Measurements from ENCODE around the gene L3MBTL4.
"Not testable (repeated sequence)": the region's sequence is repeated elsewhere in the genome, so short reads cannot be mapped to it uniquely, and the experiment has no call there.

L3MBTL4 gene

DNA sequence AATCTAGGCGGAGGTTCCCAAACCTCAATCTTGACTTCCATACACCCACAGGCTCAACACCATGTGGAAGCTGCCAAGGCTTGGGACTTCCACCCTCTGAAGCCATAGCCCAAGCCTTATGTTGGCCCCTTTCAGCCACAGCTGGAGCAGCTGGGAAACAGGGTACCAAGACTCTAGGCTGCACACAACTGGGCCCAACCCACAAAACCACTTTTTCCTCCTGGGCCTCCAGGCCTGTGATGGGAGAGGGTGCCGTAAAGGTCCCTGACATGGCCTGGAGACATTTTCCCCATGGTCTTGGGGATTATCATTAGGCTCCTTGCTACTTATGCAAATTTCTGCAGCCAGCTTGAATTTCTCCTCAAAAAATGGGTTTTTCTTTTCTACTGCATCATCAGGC, 279.7 kb downstream of the L3MBTL4 start:
- not testable (repeated sequence) for H3K27ac ChIP-seq; DNase-seq (ENCODE audit: low read depth, low spot score)

DNA sequence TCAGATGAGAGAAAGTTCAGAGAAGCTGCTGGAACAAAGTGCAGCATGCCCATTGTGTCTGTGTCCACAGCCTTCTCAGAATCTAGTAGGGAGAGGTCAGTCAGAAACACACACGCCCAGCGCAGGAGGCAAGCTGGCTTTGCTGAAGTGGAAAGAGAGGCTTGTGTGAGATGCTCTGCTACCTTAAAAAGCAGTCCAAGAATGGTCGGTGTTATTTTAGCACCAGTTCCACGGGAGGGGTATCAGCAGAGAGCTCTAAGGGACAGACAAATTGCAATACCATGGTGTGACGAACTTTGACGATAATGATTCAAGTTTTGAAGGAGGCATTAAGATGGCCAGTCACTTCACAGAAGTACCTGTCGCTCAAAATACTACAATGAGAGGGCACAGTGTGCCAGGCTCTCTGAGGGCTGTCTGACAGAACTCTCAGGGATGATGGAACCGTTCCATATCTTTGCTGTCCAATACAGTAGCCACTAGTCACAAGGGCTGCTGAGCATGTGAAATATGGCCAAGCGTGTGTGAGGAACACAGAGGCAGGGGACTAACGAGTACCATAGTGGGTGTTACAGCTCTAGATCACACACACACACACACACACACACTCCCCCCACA, 281.9 kb downstream of the L3MBTL4 start:
- H3K27ac ChIP-seq: no peak overlapping the region
- no peak for DNase-seq (ENCODE audit: low read depth, low spot score)

DNA sequence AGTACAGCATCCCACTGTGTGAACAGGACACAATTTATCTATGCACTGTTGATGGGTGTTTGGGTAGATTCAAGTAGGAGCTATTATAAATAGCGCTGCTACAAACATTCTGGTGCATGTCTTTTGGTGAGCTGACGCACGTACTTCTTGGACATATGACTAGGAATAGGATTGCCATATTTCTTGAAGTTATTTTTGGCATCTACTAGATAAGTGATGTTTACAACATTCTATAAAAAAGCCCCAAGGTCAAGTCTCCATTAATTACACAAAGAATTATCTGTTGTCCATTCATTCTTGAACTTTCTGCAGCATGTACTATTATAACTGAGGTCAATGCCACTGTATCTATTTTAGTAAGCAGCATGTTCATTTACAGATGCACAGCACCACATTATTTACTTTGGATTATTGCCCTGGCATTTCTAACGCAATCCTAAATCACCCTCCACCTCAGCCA, 293.9 kb downstream of the L3MBTL4 start:
- H3K27ac ChIP-seq: no peak overlapping the region
- DNase-seq (ENCODE audit: low read depth, low spot score): no peak

DNA sequence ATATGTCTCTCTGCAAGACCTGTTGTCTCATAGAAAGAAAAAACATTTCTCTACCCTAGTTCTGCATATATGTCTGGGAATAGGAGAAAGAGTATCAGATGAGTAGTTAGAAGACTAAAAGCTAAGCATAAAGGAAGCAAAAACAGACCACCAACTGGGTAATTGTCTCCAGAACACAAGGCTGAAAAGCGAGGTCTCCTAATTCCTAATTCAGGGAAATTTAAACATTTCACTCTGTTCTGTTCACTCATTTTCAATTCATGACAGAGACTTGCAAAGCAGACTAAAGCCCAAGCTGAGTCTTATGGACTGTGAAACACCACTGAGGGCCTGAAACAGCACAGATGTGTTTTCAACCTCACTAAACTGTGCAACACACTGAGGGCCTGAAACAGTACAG, 294.9 kb downstream of the L3MBTL4 start:
- no peak overlapping the region for H3K27ac ChIP-seq
- no peak for DNase-seq (ENCODE audit: low read depth, low spot score)

DNA sequence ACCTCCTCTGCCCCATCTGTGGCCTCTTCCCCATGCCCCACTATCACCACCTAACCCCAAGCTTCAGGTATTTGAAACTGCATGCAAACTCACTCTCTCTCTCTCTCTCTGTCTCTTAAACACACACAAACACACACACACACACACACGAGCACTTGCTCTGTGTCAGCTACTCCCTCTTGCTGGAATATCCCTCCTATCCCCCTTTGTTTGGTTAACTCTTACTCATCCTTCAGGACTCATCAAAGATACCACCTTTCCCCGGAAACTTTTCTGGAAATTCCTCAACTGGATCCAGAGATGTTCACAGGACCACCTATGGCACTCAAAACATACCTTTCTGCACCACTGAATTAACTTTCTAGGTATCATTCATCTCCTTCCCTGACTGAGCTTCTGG, 296.6 kb downstream of the L3MBTL4 start:
- no peak for DNase-seq (ENCODE audit: low read depth, low spot score)
- H3K27ac ChIP-seq: no peak overlapping the region

DNA sequence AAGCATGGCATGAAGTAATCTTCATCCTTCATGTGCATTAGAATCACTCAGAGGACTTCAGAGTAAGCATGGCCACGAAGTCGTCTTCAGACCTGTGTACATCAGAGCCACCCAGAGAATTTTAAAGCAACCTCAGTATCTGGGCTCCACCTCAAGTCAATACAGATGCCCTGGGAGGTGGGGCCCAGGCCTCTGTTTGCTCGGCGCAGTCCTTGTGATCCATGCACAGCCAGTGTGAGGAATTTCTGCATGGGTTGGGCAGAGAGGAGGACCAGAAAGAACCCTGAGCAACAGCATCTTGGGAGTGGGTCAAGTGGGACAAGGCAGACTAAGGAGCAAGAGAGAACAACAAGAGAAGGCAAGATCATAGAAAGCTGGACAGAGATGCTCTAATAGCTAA, 299.0 kb downstream of the L3MBTL4 start:
- no peak overlapping the region for H3K27ac ChIP-seq
- DNase-seq (ENCODE audit: low read depth, low spot score): no peak

DNA sequence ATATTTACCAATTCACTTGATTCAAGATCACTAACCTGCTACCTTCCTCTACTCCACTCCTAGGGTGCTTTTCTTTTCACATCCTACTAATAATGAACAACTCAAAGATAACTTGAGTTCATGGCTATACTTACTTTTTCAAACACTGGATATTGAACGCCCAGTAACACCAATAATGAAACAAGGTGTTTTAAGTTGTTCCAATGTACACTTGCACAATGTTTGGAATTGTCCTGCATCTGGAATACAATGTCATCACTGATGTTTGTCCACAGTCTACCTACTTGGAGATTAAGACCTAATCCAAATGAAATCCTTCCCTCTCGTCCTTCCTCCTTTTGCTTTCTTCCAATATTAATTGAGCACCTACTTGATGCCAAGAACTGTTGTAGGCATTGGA, 301.1 kb downstream of the L3MBTL4 start:
- no peak overlapping the region for H3K27ac ChIP-seq
- no peak for DNase-seq (ENCODE audit: low read depth, low spot score)

DNA sequence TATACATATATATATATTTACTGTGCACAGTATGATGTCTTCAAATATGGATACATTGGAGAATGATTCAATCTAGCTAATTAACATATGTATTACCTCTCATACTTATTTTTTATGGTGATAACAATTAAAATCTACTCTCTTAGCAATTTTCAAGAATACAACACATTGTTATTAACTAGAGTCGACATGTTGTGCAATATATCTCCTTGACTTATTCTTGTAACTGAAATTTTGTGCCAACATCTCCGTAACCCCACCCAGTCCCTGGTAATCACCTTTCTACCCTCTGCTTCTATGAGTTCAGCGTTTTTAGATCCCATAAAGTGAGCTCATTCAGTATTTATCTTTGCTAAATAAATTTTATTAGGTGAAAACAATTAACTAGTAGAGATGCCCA, 303.0 kb downstream of the L3MBTL4 start:
- H3K27ac ChIP-seq: no peak overlapping the region
- DNase-seq (ENCODE audit: low read depth, low spot score): no peak

DNA sequence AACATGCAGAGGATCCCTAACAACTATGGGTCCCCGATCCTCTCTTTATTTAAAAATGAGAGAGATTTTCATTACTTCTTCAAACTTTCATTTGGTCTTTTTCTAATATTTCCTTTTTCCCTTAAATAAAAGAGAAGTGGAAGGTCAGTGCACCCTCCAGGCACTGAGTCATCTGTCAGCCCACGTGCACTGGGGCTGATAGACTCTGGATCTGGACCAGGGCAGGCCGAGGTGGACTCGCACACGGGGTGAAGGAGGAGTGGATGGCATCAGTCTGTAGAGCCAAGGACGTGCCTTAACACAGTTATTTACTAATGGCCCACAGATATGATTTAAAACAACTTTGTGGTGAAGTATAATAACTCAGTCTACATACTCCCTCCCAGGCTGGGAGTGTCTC, 305.0 kb downstream of the L3MBTL4 start:
- H3K27ac ChIP-seq: no peak overlapping the region
- DNase-seq (ENCODE audit: low read depth, low spot score): no peak

DNA sequence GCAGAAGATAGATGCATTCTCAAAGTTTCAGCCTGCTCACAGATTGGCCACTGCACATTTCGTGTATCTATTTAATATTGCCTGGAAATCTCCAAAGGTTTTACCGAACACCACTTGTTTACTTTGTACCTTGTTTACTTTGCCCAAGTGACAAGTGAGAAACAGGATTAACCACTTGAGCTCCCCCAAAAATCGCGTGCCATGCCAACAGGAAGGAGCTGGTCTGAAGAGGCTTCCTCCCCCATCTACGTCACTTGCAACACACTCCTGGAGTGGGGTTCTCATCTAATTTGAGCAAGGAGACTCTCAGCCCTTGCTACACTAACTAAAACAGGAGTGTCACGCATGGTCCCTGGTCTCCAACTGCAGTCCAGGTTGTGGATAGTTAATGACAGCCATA, 306.9 kb downstream of the L3MBTL4 start:
- DNase-seq (ENCODE audit: low read depth, low spot score): no peak
- no peak overlapping the region for H3K27ac ChIP-seq

DNA sequence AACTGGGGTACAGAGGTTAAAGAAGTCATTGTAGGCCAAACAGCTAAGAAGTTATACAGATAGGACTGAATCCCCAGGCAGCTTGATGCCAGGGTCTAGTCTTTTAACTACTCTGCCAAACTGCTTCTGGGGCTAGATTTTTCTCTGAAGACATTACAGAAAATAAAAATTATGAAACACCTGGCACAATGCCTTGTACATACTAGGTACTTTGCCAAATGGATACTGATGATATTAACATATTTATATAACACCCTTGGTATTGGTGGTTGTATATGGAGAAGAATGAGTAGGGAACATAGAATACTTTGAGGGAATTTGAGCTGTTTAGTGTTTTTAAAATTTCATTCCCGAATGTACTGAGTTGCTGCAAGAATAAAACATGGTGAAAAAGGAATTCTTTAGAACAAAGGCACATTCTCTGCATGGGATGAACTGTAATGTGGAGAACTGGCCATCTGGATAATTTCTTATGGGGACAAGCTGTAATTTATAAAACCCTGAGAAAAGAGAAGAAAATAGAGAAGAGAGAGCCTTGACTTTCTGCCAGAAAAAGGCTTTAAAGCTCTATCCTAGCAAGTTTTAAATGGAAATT, 308.5 kb downstream of the L3MBTL4 start:
- H3K27ac ChIP-seq: no peak overlapping the region
- DNase-seq (ENCODE audit: low read depth, low spot score): no peak

DNA sequence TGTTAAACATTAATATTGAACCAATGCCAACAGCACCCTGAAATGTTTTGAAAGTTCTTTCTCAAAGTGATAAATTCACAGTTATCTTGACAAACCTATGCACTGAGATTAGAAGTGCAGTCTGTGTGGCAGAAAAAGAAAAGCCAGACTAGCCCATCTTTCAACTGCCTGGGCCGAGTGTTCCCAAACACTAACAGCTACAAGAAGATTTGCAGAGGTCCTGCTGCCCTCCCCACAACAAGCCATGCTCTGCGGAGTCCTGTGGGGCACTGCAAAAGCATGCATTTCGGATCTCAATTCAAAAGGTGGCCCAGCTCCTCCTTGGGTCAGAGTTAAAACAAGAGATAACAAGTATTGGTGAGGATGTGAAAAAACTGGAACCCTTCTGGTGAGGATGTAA, 311.0 kb downstream of the L3MBTL4 start:
- DNase-seq (ENCODE audit: low read depth, low spot score): no peak
- no peak overlapping the region for H3K27ac ChIP-seq

DNA sequence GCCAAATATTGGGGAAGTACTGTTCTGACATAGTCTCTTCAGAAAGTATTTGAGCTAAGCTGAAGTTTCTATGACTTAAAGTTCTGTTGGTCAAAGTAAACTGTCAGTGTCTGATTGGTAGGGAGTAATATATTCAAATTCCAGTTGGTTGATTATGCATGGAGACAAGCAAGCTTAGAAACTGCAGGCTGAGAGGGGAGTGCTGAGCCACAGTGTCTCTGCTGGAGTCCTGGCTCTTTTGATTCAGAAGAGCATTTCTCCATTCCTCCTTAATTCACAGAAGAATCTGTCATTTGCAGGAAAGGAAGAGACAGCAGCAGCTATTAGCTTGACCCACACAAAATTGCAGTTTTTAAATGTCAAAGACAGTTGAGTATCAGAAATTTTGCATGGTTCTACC, 318.0 kb downstream of the L3MBTL4 start:
- H3K27ac ChIP-seq: no peak overlapping the region

DNA sequence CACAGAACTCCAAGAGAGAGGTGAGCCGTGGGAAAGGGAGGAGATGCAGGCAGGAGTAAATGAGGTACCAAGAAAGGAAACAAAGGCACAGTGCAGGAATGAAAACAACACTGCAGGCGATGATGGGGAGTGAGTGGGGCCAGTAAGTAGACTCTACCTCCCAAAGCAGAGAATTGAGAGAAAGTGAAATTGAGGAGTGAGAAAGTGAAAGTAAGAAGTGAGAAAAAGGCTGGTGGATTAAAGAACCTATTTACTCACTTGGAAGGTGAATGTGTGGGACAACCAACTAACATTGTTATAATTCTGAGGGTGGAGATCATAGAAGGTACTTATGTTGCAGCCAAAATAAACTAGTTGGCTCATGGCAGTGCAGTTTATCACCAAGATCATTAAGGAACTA, 326.3 kb downstream of the L3MBTL4 start:
- DNase-seq (ENCODE audit: low read depth, low spot score): no peak
- H3K27ac ChIP-seq: no peak overlapping the region

More for the DNA sequence above, 318.0 kb downstream of the L3MBTL4 start:
- DNase-seq (ENCODE audit: low read depth, low spot score): no peak

DNA sequence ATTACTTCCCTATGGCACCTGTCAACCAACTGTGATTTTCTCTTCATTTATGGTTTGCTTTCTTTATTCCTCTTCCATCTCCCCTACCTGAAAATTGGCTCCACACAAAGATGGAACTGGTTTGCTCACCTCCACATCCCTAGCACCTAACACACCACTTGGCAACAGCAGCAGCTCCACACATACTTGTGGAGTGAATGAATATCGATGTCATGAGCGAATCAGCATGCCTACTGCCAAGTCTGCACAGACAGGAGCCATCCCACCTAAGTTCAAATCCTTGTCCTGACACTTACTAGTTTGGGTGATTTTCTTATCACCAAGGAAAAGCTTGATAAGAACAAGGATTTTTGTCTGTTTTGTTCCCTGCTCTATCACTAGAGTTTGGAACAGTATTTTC, 328.0 kb downstream of the L3MBTL4 start:
- DNase-seq (ENCODE audit: low read depth, low spot score): no peak
- H3K27ac ChIP-seq: no peak overlapping the region

DNA sequence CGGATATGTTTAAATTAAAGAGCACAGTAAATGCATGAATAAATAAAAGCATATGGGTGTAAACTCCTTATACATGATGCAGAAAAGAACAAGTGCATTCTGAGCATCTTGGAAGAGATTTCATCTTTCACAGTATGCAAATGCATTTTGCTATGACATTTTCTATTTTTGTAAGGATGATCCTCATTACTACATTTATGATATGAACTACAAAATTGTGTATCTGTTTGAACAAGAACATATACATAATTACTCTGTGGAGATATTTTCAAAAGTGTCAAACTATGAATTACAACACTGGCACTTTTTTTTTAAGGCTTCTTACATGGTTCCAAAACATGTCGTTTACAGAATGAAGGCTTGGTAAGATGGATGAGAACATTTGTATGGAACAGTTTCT, 335.3 kb downstream of the L3MBTL4 start:
- no peak for DNase-seq (ENCODE audit: low read depth, low spot score)

DNA sequence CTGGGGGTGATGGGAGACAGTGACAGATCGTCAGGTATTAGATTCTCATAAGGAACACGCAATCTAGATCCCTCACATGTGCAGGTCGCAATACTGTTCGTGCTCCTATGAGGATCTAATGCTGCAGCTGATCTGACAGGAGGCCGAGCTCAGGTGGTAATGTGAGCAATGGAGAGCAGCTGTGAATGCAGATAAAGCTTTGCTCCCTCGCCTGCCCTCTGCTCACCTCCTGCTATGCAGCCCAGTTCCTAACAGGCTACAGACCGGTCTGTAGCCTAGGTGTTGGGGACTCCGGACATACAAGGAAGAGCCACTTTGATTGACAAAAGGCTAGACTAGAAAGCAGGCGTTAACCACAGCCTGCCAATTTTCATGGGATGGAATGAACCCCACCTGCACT, 335.8 kb downstream of the L3MBTL4 start:
- no peak for DNase-seq (ENCODE audit: low read depth, low spot score)
- H3K27ac ChIP-seq: no peak overlapping the region

More for the DNA sequence above, 335.3 kb downstream of the L3MBTL4 start:
- H3K27ac ChIP-seq: no peak overlapping the region

DNA sequence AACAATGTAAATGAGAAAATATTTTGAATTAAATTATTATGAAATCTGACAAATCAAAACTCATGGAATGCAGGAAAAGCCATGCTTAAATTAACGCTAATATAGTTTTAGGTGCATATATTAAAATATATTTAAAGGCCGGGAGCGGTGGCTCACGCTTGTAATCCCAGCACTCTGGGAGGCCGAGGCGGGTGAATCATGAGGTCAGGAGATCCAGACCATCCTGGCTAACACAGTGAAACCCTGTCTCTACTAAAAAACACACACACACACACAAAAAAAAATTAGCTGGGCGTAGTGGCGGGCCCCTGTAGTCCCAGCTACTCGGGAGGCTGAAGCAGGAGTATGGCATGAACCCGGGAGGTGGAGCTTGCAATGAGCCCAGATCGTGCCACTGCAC, 342.3 kb downstream of the L3MBTL4 start:
- not testable (repeated sequence) for DNase-seq (ENCODE audit: low read depth, low spot score); H3K27ac ChIP-seq

DNA sequence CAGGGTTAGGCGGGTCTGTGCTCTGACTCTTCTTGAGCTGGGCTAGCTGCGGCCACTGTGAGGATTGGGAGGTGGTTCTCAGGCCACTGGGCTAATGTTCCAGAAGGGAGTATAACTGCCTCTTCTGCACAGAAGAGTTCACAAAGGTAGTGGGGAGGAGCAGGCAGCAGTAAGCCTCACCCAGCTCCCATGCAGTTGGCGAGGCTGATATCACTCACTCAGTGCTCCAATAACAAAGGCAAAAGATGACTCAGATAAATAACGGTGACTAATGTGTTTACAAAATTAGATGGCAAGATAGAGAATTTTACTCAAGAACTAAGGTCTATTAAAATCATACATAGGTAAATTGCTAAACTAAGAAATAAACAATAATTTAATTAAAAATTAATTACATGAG, 345.2 kb downstream of the L3MBTL4 start:
- no peak for DNase-seq (ENCODE audit: low read depth, low spot score)
- no peak overlapping the region for H3K27ac ChIP-seq

DNA sequence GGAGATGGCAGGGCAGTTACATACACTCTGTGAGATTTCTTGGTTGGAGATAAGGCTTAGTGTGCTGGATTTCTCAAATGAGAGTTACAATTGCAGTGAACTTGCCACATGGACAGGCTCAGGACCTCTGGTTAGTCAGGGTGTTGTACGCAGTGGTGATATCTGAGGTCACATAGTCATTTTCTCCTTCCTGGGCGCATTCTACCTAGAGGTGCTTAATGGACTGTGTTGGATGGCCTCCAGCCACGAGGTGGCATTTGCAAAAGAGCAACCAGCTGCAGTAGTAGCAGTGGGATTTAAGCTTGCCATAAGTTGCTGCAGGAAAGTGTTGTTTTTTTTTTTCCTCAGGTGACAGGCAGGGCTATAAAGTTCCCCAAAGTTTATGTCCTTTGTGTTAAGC, 345.6 kb downstream of the L3MBTL4 start:
- no peak for DNase-seq (ENCODE audit: low read depth, low spot score)
- H3K27ac ChIP-seq: no peak overlapping the region

DNA sequence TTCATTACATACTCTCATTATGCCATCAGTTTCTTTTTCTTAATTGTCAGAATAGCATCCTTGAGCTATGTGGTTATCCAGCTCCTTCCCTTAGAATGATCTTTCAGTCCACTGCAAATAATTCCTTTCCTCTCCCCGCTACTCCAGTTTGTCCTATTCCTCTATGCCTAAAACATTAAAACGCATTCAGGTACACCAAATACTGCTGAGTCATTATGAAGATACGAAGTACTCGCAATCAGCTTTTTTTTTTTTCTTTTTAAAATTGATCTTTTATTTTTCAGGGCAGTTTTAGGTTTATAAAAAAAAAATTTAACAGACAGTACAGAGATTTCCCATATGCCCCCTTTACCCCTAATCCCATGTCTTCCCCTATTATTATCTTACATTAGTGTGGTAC, 354.6 kb downstream of the L3MBTL4 start:
- DNase-seq (ENCODE audit: low read depth, low spot score): no peak

DNA sequence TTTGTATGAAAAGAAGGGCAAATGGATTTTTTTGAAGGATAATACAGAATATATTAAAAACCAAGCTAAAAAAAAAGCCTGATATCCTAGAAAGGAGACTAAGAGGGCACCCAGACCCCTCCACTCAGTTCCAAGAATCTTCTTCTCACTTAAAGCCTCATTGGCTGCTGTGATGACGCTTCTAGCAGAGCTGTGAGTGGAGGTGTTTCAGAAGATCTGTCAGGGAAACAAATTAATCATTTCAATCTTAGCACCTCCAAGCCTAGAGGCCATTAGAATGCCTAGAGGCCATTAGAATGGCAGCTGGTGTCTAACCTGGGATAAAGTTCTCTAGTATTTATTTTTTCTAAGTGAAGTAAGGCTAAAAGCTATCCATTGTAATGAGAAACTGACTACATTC, 355.2 kb downstream of the L3MBTL4 start:
- no peak overlapping the region for H3K27ac ChIP-seq
- no peak for DNase-seq (ENCODE audit: low read depth, low spot score)

More for the DNA sequence above, 354.6 kb downstream of the L3MBTL4 start:
- no peak overlapping the region for H3K27ac ChIP-seq
